IPS DF 4.7 (cell line): ENCODE measurements around the gene GABRG3.

ENCODE experiments used
- DNase-seq: peaks from one replicate; pipeline ENCODE4 v3.0.0-alpha.2; 2013; ENCODE audit warnings: low spot score; ENCODE audit errors: extremely low read depth

The GABRG3 gene

DNA sequence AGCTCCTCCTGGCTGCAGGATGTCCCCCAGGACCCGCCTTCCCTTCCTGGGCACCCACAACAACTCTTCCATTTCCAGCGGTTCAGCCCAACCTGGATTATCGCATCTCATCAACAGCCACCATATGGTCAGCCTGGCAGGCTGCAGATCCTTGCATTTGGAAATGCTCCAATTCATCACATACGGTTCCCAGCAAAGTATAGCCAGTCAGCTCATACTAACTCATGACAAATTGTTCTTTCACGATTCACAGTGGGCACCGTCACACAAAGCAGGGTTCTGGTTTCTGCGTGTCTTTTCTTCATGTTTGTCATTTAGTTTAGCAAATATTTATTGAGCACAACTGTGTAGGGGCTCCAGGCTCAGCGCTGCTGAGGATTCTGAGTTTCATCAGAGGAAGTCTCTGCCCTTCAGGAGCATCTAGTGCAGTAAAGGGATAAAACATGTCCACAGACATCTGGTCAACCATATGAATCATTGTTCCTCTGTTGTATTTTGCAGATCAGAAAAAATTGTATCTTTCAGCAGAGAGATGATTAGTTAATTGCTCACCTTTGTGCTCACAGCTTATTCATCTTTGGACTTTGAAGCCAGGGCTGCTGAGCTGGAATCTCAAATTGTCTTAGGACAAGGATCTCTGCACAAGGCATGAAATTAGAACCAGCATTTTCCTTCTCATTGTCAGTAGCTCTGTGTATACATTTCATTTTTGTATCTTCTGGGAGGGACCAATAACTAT is 125.1 kb downstream of the GABRG3 start:
- no peak for DNase-seq

DNA sequence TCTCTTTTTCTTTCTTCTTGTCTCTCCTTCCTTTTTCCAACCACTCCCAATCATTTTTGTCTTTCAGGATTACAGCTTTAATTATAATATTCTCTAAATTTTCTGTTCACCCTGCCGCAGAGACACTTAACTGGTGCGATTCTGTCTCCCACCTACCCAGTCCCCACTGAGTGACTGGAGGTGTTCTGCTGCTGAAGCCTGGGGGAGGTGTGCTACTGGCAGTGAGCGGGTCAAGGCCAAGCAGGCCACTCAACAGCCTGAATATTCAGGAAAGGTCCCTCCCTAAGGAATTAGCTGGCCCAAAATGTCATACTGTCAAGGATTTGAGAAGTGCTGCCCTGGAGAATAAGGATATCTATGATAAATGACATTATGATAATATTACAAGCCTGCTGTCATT is 126.5 kb downstream of the GABRG3 start:
- DNase-seq = no peak

DNA sequence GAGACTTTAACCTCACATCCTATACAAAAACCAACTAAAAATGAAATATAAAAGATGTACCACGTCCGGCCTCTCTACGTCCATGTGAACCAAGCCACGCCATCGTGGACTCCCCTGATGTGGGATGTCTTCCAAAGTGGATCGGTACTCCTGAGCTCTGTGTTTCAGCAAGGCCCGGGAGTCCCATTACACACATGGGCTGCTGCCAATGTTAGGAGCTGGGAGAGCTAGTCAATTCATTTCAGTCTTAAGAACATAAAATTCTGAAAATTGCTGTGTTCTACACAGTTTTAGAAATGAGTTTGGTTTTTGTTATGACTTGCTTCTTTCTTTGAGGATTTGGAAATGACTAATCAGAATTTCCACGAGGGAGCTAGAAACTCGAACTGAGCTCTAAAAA is 131.0 kb downstream of the GABRG3 start:
- no peak for DNase-seq

DNA sequence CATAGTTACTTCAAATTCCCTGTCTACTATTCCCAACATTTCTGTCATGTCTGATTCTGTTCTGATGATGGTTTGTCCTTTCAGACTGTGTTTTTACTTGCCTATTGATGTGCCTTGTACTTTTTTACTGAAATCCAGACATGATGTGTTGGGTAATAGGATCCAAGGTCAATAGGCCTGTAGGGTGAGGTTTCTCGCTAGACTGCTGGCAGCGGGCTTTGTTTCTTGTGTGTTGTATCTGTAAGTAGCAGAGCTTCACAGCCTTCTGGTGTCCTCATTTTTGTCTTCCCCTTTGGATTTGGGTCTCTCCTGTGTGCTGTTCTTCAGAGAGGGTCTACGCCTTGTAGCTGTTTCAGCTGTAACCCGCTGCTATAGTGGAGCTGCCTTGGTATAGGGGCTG is 140.3 kb downstream of the GABRG3 start:
- no peak for DNase-seq

DNA sequence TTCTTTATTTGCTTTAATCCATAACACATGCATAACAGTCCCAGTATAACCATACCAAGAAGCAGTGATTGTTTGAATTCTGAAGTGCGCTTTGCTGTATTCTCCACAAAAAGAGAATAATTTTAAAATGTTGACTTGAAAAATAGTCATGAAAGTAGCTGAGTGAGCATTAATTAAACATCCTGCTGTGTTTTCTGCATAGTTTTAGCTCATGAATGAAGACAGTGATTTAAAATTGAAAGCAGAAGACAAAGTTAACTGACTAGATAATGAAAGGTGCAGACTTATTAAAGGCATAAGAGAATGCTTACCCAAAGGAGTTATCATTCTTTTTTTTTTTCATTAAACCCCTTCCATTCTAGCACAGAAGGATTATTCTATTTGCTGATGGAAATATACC is 143.5 kb downstream of the GABRG3 start:
- DNase-seq = no peak

DNA sequence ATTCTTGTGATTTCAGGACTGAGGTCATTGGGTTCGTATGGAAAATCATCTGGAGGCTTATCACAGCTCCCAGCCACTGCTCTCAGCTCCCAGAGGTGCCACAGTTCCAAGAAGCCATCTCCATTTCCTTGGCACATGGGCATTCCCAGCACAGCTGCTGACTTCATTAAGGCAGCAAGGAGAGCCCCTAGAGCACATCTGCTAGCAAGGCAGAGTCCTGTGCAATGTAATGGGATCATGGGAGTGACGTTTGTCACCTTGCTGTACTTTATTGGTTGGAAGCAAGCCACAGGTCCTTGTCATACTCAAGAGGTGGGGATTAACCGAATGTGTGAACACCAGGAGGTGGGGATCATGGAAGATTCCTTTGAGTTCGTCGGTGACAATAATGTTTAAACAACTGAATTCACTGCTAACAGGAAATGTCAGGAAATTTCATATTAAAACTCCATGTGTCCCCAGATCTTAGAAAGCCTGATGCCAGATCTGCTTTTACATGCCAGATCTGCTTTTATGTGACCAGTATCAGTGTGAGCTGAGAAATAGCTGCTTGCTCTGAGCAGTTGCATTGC is 148.8 kb downstream of the GABRG3 start:
- no peak for DNase-seq

DNA sequence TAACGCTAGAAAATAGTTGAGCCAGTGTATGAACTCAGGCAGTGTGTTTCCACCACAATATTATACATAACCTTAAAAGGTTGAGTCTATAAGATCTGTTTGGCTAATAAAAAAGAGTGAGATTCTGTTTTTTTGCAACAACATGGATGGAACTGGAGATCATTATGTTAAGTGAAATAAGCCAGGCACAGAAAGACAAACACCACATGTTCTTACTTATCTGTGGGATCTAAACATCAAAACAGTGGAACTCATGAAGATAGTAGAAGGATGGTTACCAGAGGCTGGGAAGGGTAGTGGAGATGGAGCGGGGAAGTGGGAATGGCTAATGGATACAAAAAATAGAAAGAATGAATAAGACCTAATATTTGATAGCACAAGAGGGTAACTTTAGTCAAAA is 150.7 kb downstream of the GABRG3 start:
- no peak for DNase-seq

DNA sequence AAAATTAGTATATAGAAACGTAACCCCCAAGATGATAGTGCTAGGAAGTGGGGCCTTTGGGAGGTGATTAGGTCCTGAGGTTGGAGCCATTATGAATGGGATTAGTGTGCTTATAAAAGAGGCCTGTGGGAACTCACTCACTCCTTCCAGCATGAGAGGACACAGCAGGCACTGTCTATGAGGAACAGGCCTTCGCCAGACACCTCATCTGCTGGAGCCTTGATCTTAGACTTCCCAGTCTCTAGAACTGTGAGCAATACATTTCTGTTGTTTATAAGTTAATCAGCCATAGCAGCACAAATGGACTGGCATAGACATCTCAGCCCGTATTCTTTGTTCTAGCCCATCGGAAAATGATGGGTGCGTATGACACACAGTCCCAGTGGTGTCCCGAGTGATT is 152.3 kb downstream of the GABRG3 start:
- DNase-seq = no peak

DNA sequence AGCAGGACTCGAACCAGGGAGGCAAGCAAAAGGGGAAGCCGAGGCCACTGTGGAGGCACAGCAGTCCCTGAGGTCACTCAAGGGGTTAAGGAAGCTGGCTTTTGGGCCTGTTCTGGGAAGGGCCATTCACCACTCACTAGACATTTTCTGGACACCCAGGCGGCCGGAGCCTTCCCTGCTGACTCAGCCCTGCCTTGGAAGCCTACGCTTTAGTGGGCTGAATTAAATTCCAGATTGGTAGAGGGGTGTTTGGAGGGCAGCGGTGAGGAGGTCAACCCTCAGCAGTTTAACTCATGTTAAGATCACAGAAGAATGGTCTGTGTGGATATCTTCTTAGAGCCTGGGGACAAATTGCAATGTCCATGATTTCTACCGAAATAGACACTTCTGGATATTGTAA is 152.8 kb downstream of the GABRG3 start:
- DNase-seq = no peak

DNA sequence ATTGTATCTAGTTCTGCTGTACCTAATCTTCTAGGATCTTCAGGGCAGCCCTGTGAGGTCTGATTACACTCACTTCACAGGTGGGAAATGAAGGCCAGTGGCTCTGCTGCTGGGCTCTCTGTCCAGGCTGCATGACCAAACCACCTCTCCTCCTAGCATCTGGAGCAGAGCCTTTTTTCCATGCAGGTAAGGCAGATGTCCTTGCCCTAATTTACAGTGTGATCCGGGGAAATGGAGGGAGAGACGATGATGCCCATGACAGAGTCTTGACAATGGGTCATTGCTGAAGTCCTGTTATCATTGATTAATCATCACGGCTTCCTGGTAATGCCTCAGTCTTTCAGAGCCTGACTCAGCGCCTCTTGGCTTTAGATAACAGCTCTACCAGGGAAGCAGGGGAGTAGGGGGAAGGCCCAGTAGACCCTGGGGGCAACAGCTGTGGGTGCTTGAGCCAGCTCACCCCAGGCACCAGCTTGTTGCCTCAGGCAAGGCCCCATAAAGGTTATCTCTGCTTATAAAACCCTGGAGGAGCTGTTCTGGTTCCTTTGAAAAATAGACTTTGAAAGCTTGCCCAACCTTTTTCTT is 153.4 kb downstream of the GABRG3 start:
- no peak for DNase-seq

DNA sequence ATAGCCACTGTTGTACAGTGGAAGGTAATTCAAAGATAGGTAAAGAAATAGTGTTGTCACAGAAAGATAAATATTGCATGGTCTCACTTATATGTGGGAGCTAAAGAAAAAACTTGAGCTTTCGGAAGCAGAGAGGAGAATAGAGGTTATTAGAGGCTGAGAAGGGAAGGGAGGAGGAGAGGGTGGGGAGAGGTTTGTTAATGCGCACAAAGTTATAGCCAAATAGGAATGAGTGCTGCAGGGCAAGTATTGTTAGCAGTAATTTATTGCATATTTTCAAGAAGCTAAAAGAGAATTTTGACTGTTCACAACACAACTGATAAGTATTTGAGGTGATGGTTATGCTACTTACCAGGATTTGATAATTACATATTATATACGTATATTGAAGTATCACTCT is 154.2 kb downstream of the GABRG3 start:
- DNase-seq = no peak

DNA sequence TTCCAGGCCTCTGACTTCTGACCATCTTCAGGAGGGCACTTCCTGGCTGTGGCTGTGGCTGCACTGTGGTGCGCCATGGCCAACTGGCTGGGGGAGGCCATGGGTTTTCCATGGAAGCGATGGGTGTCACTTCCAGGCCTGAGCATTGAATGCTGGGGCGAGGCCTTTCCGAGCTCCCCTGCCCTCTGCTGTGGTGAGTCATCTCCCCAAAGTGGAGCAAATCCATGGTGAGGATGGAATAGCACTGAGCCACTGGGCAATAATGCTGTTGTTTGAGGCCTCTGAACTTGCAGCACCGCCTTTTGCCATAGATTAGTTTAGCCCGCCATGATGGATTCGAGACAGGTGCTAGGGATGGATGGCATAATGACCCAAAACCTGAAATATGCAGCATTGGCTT is 155.5 kb downstream of the GABRG3 start:
- DNase-seq = no peak

DNA sequence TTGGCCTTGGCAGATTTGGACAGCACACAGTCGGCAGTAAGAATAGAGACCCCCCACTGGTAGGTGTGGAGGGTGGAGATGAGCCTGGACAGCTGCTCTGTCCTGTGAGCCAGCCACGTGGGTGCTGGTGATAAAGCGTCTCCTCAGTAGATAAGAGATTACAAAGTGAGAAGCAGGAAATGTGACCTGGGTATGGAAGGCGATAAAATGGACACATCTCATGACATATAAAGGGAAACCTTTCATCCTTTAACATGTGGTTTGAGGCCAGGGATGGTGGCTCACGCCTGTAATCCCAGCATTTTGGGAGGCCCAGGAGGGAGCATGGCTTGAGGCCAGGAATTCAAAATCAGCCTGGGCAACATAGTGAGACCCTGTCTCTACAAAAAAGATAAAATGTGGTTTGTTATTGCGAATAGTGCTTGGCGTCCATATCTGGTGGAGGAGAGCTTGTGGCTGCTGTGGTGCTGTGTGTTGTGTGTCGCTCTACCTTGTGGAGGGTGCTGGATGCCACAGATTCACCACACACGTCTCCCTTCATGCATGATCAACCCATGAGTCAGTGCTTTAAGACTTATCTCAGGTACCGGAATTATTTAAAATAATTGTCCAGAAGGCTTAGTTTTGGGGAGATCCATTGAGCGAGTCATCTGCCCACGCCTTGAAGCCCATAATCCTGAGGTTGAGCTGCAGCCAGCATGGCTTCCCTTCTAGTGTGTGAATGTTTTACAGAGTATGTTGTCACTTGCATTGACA is 157.0 kb downstream of the GABRG3 start:
- DNase-seq = no peak

DNA sequence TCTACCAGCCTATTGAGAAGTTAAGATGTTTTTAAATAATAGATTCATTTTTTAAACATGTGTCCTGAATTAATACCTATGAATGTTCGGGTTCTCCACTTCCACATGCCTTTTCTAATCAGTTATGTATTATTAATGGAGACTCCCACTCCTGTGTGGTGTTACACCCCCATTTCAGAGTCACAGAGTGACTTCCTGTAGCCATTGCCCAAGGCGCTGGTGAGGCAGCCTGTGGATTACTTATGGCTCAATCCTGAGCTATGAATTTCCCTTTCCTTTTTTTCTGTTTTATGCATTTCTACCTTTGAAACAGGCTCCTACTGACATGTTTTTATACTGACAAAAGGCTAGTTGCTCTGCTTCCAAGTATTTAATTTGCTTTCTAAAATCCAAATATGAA is 162.3 kb downstream of the GABRG3 start:
- DNase-seq = no peak

DNA sequence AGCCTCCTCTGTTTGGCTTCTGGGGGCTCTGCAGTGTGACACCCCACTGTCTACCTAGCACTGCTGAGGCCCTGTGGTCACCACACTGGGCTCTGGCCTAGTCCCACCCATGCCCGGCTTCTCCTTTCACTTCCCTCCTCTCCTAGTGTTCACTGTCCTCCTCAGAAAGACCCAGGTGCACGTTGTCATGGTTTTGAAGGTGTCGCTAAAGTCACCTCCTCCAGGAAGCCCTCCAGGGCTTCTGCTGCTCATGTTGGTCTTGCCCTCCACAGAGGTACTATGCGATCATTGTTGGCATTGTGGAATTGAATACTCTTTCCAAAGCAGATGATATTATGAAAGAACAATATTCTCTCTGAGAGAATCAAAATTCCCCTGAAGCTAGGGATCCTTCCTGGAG is 163.5 kb downstream of the GABRG3 start:
- no peak for DNase-seq

DNA sequence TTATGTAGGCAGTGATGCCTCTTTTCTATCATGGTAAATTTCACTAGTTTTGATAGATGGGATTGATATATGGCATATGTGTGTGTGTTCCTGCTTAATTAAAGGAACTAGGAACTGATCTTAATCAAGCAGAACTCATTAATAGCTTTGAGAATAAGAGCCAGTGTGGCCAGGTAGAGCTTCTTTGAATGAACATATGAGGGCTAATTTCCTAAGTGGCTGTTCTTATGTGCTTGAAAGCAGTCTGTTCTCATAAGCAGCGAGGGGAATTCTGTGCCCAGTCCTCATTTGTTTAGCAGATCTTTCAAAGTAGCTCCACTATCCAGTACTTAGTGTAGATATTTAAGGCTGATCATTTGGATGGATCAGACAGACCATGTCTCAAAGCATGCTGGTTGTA is 164.2 kb downstream of the GABRG3 start:
- DNase-seq = no peak

DNA sequence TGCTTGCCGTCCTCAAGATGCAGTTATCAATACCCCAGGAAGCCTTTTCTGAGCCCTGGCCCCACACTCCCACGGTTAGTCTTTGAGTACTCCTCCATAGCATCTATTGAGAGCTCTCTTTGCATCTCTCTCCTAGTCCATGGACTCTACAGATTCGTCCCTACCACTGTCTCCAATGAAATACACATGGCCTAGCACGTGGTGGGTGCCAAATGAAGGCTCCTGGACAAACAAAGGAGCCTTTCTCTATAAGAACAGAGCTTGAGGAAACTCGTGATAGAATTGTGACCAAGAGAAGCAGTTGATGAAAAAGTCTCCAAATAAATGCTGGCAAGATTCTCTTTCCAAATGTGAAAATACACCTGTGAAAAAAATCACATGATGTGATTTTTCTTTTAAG is 166.1 kb downstream of the GABRG3 start:
- DNase-seq = no peak

DNA sequence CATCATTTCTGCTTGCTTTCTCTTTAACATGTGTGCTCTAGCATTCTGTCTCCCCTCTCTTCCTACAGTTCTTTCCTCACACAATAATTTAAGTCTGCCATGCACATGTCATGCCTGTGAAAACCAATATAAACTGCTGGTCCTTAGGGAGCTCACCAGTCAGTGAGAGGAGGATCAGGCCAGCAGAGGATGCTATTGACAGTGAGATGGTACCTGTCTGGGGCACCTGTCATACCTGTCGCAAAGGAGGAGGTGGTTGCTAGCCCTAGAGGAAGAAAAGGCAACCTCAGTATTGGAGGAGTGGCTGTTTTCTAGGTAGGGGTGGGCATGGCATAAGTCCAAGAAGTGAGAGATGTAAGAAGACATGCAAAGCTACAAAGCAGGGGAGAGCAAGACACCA is 194.6 kb downstream of the GABRG3 start:
- no peak for DNase-seq

DNA sequence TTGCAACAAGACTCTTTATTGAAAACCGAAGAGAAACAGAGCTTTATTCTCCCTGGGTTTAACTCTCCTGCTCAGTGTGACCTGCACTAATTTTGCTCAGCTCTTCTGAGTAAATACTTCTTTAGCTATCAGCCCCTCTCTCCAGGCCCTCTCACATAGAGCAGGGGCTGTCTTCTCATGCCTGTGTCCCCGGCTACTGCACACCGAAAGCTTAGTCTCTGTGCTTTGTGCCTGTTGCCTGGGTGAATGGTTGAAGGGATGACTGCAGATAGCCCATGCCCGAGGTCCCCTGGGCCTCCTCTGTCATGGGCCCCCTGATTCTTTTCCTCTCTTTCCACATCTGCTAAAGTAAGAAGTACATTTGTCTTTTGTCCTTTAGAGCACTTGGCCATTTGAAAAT is 195.9 kb downstream of the GABRG3 start:
- DNase-seq = no peak

DNA sequence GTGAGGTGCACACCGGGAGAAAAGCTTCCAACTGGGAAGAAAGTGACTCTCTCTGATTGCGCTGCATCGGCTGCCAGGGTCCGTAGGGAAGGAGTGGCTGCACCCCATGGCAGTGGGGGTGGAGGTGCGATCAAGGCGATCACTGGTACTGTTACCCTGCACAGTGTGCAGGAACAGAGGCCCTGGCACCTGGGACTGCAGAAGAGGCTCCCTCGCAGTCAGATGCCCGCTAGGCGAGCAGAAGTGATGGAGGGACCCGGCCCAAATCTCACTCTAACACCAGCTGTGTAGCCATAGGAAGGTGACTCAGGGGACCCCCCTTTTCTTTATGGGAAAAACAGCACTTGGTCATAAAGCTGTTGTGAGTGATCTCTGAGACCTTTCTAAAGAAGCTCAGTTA is 196.8 kb downstream of the GABRG3 start:
- DNase-seq = no peak

DNA sequence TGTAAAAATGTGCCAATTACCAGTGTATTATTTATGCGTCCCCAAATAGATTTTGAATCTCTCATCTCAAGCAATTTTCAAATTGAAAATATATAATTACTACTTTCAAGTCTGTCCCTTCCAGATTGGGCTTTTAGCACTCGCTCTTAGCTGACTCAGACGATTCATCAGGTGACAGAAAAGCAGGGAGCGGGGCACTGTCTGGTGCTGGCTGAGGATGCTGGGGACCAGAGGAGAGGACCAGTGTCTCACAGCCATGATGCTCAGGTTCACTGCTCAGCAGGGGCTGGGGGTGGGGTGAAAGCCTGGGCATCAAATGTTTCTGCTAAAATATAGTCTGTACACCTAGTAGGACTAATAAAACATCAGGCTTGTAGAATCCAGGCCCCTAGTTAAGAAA is 199.9 kb downstream of the GABRG3 start:
- no peak for DNase-seq

DNA sequence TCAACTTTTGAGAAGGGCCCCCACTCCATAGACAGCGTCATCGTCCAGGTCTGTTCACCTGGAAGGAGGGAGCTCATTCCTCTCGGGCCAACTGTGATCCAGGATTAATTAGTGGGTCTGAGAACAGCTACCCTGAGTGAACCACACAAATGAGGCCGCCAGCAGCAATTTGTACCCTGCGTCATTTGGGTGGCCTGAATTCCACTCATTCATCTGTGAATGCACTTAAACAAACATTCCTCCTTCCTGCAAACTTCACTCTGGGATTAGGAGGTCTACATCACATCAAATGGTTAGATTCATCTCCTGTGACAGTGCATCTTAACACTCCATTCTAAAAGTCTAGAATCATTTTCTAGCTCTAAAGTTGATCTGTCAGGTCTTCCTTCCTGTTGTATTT is 201.8 kb downstream of the GABRG3 start:
- DNase-seq = no peak
